ENCODE measurements around the gene LYPLA2. TPM values are rescaled to one million over a fixed set of nuclear protein-coding genes. Genes with fewer than 3 reads are reported as not detected.
"Not testable (repeated sequence)": the region's sequence is repeated elsewhere in the genome, so short reads cannot be mapped to it uniquely, and the experiment has no call there.

LYPLA2 gene
- total and polyA plus RNA-seq, 2 of the 4 experiments (the other 2 are of a cell fraction) = 44.3 to 78.6 TPM

- TF ChIP-seq, protein P1, sequence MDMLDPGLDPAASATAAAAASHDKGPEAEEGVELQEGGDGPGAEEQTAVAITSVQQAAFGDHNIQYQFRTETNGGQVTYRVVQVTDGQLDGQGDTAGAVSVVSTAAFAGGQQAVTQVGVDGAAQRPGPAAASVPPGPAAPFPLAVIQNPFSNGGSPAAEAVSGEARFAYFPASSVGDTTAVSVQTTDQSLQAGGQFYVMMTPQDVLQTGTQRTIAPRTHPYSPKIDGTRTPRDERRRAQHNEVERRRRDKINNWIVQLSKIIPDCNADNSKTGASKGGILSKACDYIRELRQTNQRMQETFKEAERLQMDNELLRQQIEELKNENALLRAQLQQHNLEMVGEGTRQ (IDR thresholded peaks at IDR 0.05; ENCODE audit: low read depth, low read length) = no peak
- no peak for TF ChIP-seq POLR2A (IDR thresholded peaks at IDR 0.05; ENCODE audit: low read depth, low read length)
Observed at GRCh38 chr1:23793861-23794731, 3.2 kb downstream of the LYPLA2 start (continued).

DNA sequence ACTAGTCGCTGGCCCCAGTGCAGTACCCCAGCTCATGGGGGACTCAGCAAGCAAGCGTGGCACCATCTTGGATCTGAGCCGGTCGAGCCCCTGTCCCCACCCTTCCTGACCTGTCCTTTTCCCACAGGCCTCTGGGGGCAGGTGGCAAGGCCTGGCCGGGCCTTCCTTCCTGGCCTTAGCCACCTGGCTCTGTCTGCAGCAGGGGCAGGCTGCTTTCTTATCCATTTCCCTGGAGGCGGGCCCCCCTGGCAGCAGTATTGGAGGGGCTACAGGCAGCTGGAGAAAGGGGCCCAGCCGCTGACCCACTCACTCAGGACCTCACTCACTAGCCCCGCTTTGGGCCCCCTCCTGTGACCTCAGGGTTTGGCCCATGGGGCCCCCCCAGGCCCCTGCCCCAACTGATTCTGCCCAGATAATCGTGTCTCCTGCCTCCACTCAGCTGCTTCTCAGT, 3.8 kb downstream of the LYPLA2 start:
- H3K4me1 ChIP-seq (ENCODE audit: control insufficient read depth, insufficient read depth, low read length) = peaks cover 18% of the 10 kb centered on the region
- H3K27ac ChIP-seq (ENCODE audit: insufficient read depth, low read length); ATAC-seq (ENCODE audit: low read depth); H3K14ac ChIP-seq (replicated peaks; ENCODE audit: low read depth, low read length); H3K4me2 ChIP-seq (ENCODE audit: low read depth, low read length); H2AK9ac ChIP-seq (replicated peaks; ENCODE audit: low read depth, low read length, poor library complexity); BruUV-seq (replicated peaks); H3K4me3 ChIP-seq (ENCODE audit: insufficient read depth, low read depth, low read length); DNase-seq; H4K91ac ChIP-seq (ENCODE audit: insufficient read depth, low read depth, low read length); dilution Hi-C loops (cut with HindIII; ENCODE audit: low sequenced_read_pairs, unreplicated experiment); intact Hi-C loops (cut with micrococcal nuclease); H3K27me3 ChIP-seq (ENCODE audit: control insufficient read depth, insufficient read depth, low read length); H2AFZ ChIP-seq (replicated peaks; ENCODE audit: low read length, poor library complexity); H3K9me3 ChIP-seq (ENCODE audit: control insufficient read depth, insufficient read depth, low read length); H2AK5ac ChIP-seq (ENCODE audit: low read depth, low read length); H3K23ac ChIP-seq (ENCODE audit: low read depth, low read length); in situ Hi-C loops (cut with MboI; ENCODE audit: low sequenced_read_pairs); CTCF ChIA-PET; H2BK15ac ChIP-seq (ENCODE audit: low read depth, low read length); H2BK120ac ChIP-seq (ENCODE audit: low read depth, low read length); H2BK5ac ChIP-seq (ENCODE audit: low read depth, low read length, poor library complexity, severe bottlenecking); H3K56ac ChIP-seq (ENCODE audit: extremely low read depth, insufficient read depth, low read length); H4K5ac ChIP-seq (ENCODE audit: low read depth, low read length); H3K9ac ChIP-seq (ENCODE audit: low read depth, low read length); H4K8ac ChIP-seq (ENCODE audit: low read depth in 2 of 2, low read length in 2 of 2); H2BK20ac ChIP-seq (ENCODE audit: low read depth, low read length); H3K4ac ChIP-seq (ENCODE audit: low read depth, low read length); H3K18ac ChIP-seq (ENCODE audit: low read depth, low read length); POLR2A ChIA-PET (ENCODE audit: unreplicated experiment): not testable (repeated sequence)
- peaks cover 16% of the 10 kb centered on the region for H3K9me1 ChIP-seq (ENCODE audit: insufficient read depth, low read length)
- peaks cover 12 to 60% of the 10 kb centered on the region in 2 experiments for H3K79me1 ChIP-seq (ENCODE audit: low read depth in 1 of 2, low read length in 2 of 2)
- no CpG with 5 or more reads among the region's 9 CpGs for WGBS, 2 experiments (ENCODE audit: extremely low coverage in 2 of 2, insufficient read length in 1 of 2)
- H4K20me1 ChIP-seq (ENCODE audit: insufficient read depth, low read length) = peaks cover 13% of the 10 kb centered on the region; the same call in 1 of the 2 replicates
- peaks cover 28% of the 10 kb centered on the region for H3K36me3 ChIP-seq (ENCODE audit: control insufficient read depth, insufficient read depth, low read length)

Data from IMR-90 (cell line).